HCEC 1CT (cell line): ENCODE data around the gene GGCX.
A peak's percentile ranks its signal among the peaks of the same experiment; 100 is the strongest.
"Not testable (repeated sequence)": the region's sequence is repeated elsewhere in the genome, so short reads cannot be mapped to it uniquely, and the experiment has no call there.

Experiments used
- DNase-seq: peaks from one replicate; pipeline ENCODE4 v3.0.0-alpha.2; 2017

The GGCX gene

DNA sequence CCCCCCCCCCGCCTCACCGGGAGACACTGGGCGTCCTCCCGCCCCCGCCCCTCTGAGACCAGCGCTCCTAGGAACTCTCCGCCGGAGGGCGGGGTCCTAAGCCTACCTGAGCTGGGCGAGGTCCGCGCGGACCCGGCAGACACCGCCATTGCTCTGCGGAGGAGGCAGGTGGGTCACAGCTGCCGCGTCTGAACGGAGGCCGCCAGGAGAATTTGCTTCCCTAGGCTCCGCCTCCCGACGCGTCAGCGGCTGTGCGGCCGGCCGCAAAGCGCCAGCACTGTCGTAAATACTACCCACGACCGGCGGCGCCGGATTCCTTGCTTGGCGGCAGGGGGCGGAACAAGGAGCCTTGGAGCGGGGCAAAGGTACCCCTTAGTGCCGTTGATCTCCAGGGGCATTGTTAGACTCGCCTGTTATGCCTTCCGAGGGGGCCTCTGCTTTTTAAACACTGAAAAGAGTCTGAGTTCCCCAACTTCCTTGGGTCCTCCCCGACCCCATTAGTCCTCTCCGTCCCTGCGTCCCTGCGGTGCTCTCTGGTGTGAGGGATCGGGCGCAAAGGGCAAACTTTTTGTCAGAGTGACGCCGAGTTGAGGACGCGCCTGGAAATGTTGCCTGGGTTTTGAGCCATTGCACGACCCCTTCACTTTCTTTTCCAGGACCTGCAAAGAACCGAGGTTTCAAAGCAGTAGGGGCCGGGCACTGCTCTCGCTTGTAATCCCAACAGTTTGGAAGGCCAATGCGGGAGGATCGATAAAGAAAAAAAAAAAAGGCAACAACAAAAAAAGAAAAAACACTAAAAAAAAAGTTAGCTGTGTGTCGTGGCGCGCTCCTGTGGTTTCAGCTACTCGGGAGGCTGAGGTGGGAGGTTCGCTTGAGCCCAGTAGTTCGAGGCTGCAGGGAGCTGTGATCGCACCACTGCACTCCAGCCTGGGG is at the start of gene GGCX:
TSS of gene GGCX (minus strand) at position 214 of the 933 bp plus-strand sequence. CDS start at position 149, 65 bp downstream.
- DNase-seq: peak; percentile 93

DNA sequence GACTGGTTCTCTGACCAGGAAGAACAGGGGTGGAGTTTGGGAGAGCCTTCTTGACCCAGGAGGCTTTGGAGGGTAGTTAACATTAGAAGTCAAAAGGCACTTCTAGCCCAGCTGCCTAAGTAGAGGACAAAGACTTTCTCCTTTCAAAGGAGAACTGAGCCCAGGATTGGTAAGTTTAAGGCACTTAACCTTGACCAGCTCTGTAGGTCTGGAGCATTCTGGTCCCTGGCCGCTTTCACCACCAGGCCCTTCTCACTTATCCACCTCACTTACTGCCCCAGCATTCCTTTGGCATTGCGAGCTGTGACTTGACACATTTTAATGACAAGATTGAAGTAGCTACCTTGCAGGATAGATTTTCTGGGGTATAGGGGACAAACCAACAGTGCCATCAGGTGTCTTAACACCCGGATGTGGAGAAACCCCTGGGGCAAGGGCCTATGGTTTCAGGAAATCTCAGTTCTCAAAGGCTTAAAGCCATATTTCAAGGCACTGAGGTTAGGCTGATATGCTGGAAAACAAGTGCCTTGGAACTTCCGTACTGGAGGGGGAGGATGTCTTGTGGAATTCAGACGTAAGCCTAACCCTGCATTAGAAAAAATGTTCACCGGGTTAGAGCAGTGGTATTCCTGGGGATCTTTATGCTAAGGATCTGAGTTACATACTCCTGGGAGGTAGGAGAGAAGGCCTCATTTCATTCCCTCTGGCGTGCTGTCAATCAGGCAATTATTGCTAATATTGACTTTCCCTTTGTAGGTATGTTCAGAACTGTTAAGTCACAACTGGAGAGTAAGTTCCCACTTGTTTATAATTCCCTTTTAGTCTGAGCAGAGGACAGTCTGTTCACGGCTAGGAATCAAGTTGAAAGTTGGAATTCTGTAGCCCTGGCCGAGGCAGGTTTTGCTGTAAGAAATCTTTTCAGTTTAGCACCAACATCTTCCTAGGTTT is 46.2 kb upstream of the GGCX start:
- DNase-seq: no peak

GRCh38 chr2:85606116-85606455 is 44.8 kb upstream of the GGCX start:
- no peak for DNase-seq

GRCh38 chr2:85605406-85606115 is 44.3 kb upstream of the GGCX start:
- peak; percentile 53 for DNase-seq

DNA sequence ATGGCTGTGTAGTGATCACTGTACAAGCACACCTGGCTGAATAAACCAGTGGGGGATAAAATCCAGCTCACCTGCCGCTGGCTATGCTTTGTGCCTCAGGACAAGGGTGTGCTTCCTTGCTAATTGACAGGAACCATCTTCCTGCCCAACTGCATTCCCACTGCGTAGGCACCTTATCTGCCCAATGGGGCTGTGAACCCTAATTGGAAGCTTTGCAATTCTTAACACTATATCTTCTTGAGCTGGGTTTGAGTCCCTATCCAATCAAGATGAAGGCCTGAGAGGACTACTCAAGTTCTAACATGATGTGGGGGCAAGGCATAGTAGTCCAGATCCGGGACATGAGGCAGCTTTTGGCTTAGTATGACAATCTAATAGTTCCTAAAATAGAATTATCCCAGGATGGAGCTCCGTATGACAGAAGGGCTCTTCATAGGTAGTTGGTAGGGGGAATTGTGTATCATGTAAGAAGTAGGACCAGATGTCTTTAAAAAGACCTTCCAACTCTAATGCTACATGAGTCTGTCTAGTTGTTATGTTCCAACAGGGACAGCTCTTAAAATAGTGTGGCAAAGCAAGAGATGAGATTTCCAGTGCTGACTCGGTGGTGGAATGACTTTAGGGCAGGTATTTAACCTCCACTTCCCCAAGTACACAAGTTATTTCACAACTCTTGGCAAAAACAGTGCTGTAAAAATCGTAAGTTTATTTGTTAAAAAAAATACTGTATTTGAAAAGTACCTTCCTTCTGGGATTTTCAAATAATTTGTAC is 43.5 kb upstream of the GGCX start:
- DNase-seq: no peak

GRCh38 chr2:85604133-85604444 is 42.8 kb upstream of the GGCX start:
- DNase-seq: not testable (repeated sequence)

DNA sequence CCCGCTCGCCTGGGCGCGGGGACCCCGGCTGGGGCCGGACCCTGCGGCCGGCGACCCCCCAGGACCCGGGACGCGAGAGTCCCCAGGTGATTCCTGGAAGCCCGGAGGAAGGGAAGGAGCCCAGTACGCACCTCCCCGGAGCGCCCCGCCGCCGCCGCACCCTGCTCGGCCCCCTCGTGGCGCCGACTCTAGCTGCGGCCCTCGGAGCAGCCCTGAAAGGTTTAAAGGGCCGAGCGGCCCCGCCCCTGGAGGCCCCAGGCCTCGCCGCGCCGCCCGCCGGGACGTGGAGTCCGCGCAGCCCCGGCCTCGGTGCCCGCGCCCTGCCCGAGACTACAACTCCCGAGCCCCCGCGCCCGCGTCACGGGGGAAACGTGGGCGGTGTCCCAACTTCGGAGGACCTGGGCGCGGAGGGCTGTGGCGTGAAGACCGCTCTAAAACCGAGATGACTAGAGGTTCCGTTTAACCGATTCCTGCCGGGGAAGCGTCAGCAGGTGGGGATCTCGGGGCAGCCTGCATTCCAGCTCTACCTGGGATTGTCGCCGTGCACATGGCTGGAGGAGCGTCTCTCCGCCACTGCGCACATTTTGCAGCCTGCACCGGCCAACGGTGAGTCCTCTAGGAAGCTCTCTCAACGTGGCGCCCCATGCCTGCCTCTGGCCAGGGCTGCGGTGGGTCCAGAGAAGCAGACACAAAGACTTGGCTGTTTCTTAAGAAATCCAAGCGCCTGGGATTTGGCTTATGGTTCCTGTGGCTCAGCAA is 41.4 kb upstream of the GGCX start, which contains the start of gene TMEM150A:
TSS of gene TMEM150A (minus strand) at position 223 of the 759 bp plus-strand sequence. CDS start 750 bp downstream, outside the sequence.
- DNase-seq: peak; percentile 92

DNA sequence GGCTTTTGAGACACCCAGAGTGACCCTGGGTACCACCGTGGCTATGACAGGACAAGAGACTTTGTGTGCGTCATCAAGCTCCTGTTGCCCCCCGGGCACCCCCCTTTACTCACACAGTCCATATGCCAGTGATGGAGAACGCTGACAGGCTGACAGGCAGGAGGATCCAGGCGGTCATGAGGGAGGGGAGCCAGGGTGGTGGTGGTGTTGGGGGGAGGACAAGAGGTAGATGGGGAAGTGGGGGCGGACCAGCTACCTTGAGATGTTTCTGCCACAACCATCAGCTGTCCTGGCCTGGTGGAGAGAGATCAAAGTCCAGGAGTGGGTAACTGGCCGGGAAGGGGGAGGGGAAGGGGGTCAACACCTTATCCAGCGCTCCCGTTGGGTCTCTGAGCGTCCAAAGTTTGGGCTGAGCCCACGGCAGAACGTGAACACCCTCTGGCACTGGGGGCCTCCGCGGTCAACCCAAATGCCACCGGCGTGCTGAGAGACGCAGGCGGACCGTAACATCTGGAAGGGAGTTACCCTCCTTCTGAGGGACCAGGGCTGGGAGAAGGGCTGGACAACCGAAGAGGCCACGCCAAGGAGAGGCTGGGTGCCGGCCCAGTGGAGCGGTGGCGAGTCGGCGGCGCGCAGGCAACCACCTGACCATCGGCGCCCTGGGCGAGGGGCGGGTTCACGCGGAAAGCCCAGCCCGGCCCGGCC is 40.6 kb upstream of the GGCX start:
- DNase-seq: peak; percentile 30

DNA sequence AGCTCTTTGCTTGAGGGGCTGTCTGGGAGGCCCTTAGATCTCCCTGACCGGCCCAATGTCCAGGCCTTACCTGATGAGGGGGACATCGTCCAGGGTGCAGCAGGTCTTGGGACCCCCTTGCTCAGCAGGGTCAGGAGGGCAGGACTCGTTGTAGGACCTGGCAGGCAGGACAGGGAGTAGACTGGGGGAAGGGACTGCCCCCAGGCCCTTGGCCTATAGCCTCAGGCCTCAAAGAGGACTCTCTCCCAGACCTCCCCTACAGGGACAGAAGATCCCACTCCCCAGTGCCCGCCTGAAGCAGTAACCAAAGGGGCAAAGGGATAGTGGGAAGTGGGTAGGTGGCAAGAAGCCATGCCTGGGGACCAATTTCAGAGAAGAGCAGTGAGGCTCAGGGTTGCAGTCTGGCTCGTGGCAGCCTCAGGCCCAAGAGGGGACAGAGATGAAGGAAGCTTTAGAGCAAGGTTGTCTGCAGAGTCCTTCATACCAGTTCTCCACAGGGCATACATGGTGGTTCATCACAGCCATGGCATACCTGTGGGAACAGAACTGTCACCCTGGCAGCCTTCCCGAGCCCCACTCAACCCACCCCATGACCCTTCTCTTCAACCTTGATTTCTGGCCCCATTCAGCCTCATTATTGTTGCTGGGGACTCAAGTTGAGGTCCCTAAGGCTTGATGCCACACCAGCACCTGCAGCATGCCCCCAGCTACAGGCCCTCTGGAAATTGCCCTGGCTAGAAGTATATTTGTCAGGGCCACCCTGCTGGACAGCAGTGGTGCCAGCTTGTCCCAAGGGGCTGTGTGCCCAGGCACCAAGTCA is 39.9 kb upstream of the GGCX start:
- DNase-seq: no peak

- DNase-seq: no peak
These were observed 38.9 kb upstream of the GGCX start for GRCh38 chr2:85600235-85600575.

GRCh38 chr2:85599468-85600234 is 38.4 kb upstream of the GGCX start:
- DNase-seq: no peak

GRCh38 chr2:85598594-85599340 is 37.5 kb upstream of the GGCX start:
- DNase-seq: no peak

DNA sequence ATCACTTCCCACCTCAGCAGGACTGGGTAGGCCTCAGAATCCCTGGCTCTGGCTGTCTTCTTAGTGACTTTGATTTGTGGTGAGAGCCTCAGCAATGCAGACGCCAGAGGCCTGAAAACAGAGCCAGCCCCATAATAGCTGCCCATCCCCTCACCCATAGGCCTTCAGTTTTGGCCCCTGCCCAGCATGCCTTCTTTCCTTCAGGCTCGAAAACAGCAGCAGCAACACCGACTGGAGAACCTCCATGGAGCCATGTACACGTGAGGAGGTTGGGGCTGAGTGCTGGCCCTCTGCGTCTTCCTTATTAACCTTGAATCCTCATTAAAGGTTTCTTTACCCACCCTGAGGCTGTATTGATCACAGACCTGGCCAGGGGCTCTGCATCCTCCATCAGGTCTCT is 35.9 kb upstream of the GGCX start:
- no peak for DNase-seq

DNA sequence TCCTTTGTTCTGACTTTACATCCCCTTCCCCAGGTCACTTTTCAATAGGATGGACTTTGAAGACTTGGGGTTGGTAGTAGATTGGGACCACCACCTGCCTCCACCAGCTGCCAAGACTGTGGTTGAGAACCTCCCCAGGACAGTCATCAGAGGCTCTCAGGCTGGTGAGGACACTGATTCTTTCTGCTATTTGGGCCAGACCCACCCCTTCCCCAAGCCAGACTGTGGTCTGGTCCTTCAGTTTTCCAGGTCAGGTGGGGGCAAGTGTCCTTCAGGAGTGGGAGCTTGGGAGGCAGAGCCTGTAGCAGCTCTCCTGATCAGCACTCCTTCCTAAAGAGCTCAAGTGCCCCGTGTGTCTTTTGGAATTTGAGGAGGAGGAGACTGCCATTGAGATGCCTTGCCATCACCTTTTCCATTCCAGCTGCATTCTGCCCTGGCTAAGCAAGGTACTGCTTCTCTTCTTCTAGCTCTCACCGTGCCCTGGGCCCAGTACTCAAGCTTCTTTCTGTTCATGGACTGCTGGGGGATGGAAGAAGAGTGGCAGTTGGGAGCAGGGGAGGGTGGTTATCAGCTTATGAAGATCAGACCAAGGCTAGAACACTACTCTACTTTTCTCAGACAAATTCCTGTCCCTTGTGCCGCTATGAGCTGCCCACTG is 35.3 kb upstream of the GGCX start:
- no peak for DNase-seq

DNA sequence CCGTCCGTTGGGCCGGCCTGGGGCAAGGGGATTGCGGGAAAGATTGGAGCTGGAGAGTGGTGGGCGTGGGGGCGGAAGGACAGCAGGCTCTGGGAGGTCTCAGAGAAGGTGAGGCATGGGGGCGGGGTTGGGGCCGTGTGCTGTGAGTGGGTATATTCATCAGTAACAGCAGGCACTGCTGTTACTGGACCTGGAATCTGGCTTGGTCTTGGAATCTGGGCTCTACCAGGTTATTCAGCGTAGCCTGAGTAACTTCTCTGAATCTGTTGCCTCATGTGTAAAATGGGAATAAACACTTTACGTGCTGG is 34.7 kb upstream of the GGCX start:
- no peak for DNase-seq

DNA sequence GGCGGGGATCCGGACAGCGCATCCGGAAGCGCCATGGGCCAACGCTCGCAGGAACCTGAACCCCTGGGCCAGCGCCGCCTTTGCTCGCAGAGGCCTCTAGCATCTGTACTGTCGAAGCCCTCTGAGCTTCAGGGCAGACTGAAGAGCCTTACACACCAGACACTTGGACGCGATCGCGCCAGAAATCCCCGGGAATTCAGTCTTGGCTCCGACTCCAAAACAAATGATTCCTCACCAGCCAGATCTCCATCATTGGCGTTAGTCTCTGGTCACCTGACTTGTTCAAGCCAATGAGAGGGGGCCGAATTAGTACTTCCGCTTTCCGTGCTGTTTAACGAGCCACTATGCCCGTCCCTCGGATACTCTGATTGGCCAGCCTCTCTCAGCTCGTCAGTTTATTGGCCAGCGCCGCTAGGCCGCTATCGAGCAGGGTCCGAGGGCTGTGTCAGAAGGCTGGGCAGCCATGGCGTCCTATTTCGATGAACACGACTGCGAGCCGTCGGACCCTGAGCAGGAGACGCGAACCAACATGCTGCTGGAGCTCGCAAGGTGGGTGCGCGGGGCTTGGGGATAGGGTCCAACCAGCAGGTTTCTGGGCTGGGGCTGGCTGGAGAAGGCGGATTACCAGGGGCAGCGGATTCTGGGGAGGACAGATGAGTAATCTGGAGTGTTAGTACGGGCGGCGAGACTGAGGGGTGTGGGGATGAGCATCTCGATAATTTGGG is 34.2 kb upstream of the GGCX start, which contains the start of gene RNF181:
TSS of gene RNF181 (plus strand) at position 445 of the 725 bp plus-strand sequence. CDS start at position 464, 19 bp downstream.
- peak; percentile 99 for DNase-seq

- no peak for DNase-seq
These were observed 33.5 kb upstream of the GGCX start for GRCh38 chr2:85594715-85595300.
